Suprapubic skin (tissue), 3 donors: ENCODE measurements around the gene DHX34.
A peak's percentile ranks its signal among the peaks of the same experiment; 100 is the strongest.

Source experiments
- CTCF ChIP-seq, 2 donors: fragments of 200-600 bp in 1 of 2; fragments of 450-650 bp in 1 of 2; sonication (generic) in 1 of 2; IDR thresholded peaks; one replicate each; pipeline ENCODE4 v1.5.1; 2016 to 2019; ENCODE audit warnings: antibody characterized with exemption in 2 of 2, mild to moderate bottlenecking in 1 of 2, moderate library complexity in 1 of 2
- EP300 ChIP-seq: sonication (generic); formaldehyde crosslinking; IDR thresholded peaks from one replicate; pipeline ENCODE4 v1.6.1; 2017; ENCODE audit warnings: antibody characterized with exemption
- POLR2A ChIP-seq, 2 donors: fragments of 450-650 bp; IDR thresholded peaks; one replicate each; pipeline ENCODE4 v1.6.1; 2017; ENCODE audit warnings: antibody characterized with exemption in 2 of 2, mild to moderate bottlenecking in 2 of 2, moderate library complexity in 2 of 2

GRCh38 chr19:47348819-47349795, at the start of gene DHX34:
- peak in 1 of 2 donors; percentile 61 for TF ChIP-seq POLR2A (IDR thresholded peaks at IDR 0.05)
- TF ChIP-seq EP300: no peak
- TF ChIP-seq CTCF (IDR thresholded peaks at IDR 0.05): peak; percentile 98 to 100
